ENCODE data around the gene ABLIM3.

ABLIM3 gene

GRCh38 chr5:149188383-149188782 is 47.1 kb downstream of the ABLIM3 start:
- DNase-seq (ENCODE audit: low read depth in 2 of 2): no peak

GRCh38 chr5:149195337-149195887 is 54.1 kb downstream of the ABLIM3 start:
- no peak for DNase-seq (ENCODE audit: low read depth in 2 of 2)

GRCh38 chr5:149195962-149196361 is 54.7 kb downstream of the ABLIM3 start:
- no peak for DNase-seq (ENCODE audit: low read depth in 2 of 2)

GRCh38 chr5:149198148-149198547 is 56.9 kb downstream of the ABLIM3 start:
- DNase-seq (ENCODE audit: low read depth in 2 of 2): no peak

GRCh38 chr5:149200355-149200754 is 59.1 kb downstream of the ABLIM3 start:
- DNase-seq (ENCODE audit: low read depth in 2 of 2): no peak

GRCh38 chr5:149201121-149201637 is 59.9 kb downstream of the ABLIM3 start:
- no peak for DNase-seq (ENCODE audit: low read depth in 2 of 2)

GRCh38 chr5:149202910-149203451 is 61.7 kb downstream of the ABLIM3 start:
- no peak for DNase-seq (ENCODE audit: low read depth in 2 of 2)

- no peak for DNase-seq (ENCODE audit: low read depth in 2 of 2)
Observed at GRCh38 chr5:149203921-149204441, 62.7 kb downstream of the ABLIM3 start.

GRCh38 chr5:149205625-149206523 is 64.6 kb downstream of the ABLIM3 start:
- no peak for DNase-seq (ENCODE audit: low read depth in 2 of 2)

- no peak for DNase-seq (ENCODE audit: low read depth in 2 of 2)
Observed at GRCh38 chr5:149206524-149207141, 65.3 kb downstream of the ABLIM3 start.

GRCh38 chr5:149207831-149208230 is 66.5 kb downstream of the ABLIM3 start:
- no peak for DNase-seq (ENCODE audit: low read depth in 2 of 2)

GRCh38 chr5:149210225-149210624 is 68.9 kb downstream of the ABLIM3 start:
- no peak for DNase-seq (ENCODE audit: low read depth in 2 of 2)

- no peak for DNase-seq (ENCODE audit: low read depth in 2 of 2)
Observed at GRCh38 chr5:149210968-149211490, 69.7 kb downstream of the ABLIM3 start.

- no peak for DNase-seq (ENCODE audit: low read depth in 2 of 2)
Observed at GRCh38 chr5:149211566-149211965, 70.3 kb downstream of the ABLIM3 start.

GRCh38 chr5:149212198-149212951 is 71.1 kb downstream of the ABLIM3 start:
- no peak for DNase-seq (ENCODE audit: low read depth in 2 of 2)

- no peak for DNase-seq (ENCODE audit: low read depth in 2 of 2)
Observed at GRCh38 chr5:149213264-149213880, 72.1 kb downstream of the ABLIM3 start.

- no peak for DNase-seq (ENCODE audit: low read depth in 2 of 2)
Observed at GRCh38 chr5:149215478-149216090, 74.3 kb downstream of the ABLIM3 start.

- no peak for DNase-seq (ENCODE audit: low read depth in 2 of 2)
Observed at GRCh38 chr5:149216496-149216895, 75.2 kb downstream of the ABLIM3 start.

GRCh38 chr5:149217096-149217802 is 76.0 kb downstream of the ABLIM3 start:
- no peak for DNase-seq (ENCODE audit: low read depth in 2 of 2)

GRCh38 chr5:149217803-149218155 is 76.5 kb downstream of the ABLIM3 start:
- DNase-seq (ENCODE audit: low read depth in 2 of 2): no peak
